Stimulated activated naive B cell treated with anti-CD40 and anti-IgM and Interleukin-4, amounts not matched to agents 10 μg/mL and 1 μg/mL and 100 μg/mL, for 72 hours (primary cell): ENCODE measurements around the gene SMIM33.
A peak's percentile ranks its signal among the peaks of the same experiment; 100 is the strongest.
"Not testable (repeated sequence)": the region's sequence is repeated elsewhere in the genome, so short reads cannot be mapped to it uniquely, and the experiment has no call there.

Experiments used
- ATAC-seq, 2 donors: fragments of 150-1000 bp; cut with Tn5 transposase; replicated peaks; 2 replicates each; pipeline ENCODE4 v1.10.0; 2021; ENCODE audit warnings: moderate library complexity in 1 of 2
- DNase-seq: peaks from one replicate; pipeline ENCODE4 v3.0.0; 2021
- H3K27ac Mint-ChIP-seq: one replicate; pipeline ENCODE4 v1.8.0; 2022; ENCODE audit warnings: mild to moderate bottlenecking, mixed read lengths
- H3K27me3 Mint-ChIP-seq, 2 donors: one replicate each; pipeline ENCODE4 v1.8.0; 2022; ENCODE audit warnings: mixed read lengths in 2 of 2
- H3K36me3 Mint-ChIP-seq, 2 donors: one replicate each; pipeline ENCODE4 v1.8.0; 2022; ENCODE audit warnings: mixed read lengths in 2 of 2, mild to moderate bottlenecking in 1 of 2
- H3K4me1 Mint-ChIP-seq, 2 donors: one replicate each; pipeline ENCODE4 v1.8.0; 2022; ENCODE audit warnings: mixed read lengths in 2 of 2, mild to moderate bottlenecking in 1 of 2
- H3K4me3 Mint-ChIP-seq, 2 donors: one replicate each; pipeline ENCODE4 v1.8.0; 2022; ENCODE audit warnings: mild to moderate bottlenecking in 2 of 2, mixed read lengths in 2 of 2, moderate library complexity in 1 of 2
- H3K9me3 Mint-ChIP-seq, 2 donors: one replicate each; pipeline ENCODE4 v1.8.0; 2022; ENCODE audit warnings: mixed read lengths in 2 of 2, mild to moderate bottlenecking in 1 of 2

SMIM33 gene

GRCh38 chr5:139513434-139513833 lies 42.6 kb downstream of the SMIM33 start:
- not testable (repeated sequence) for H3K27me3 Mint-ChIP-seq, H3K27ac Mint-ChIP-seq, H3K36me3 Mint-ChIP-seq, H3K9me3 Mint-ChIP-seq, H3K4me3 Mint-ChIP-seq
- DNase-seq: peak; percentile 43
- H3K4me1 Mint-ChIP-seq: peaks cover 33 to 44% of the 10 kb centered on the region in 2 donors
- peak; percentile 56 to 62 for ATAC-seq

- peaks cover 37 to 47% of the 10 kb centered on the region in 2 donors for H3K4me1 Mint-ChIP-seq
- peaks cover 6% of the 10 kb centered on the region in 2 donors for H3K36me3 Mint-ChIP-seq
- ATAC-seq (peak in 1 of 2 donors; percentile 6), DNase-seq (no peak)
- H3K27me3 Mint-ChIP-seq: peaks cover 0 to 8% of the 10 kb centered on the region in 2 donors
- H3K9me3 Mint-ChIP-seq: no peaks in the 10 kb centered on the region
- H3K4me3 Mint-ChIP-seq: no peak overlapping the region
- H3K27ac Mint-ChIP-seq: no peak overlapping the region
Observed at GRCh38 chr5:139513852-139514485, 43.2 kb downstream of the SMIM33 start.

GRCh38 chr5:139514486-139514856 lies 43.7 kb downstream of the SMIM33 start:
- Mint-ChIP-seq H3K27me3 (peaks cover 0 to 8% of the 10 kb centered on the region in 2 donors), H3K9me3 (no peaks in the 10 kb centered on the region), H3K4me3 (no peak overlapping the region), H3K4me1 (peaks cover 37 to 49% of the 10 kb centered on the region in 2 donors), H3K36me3 (peaks cover 6% of the 10 kb centered on the region in 2 donors), H3K27ac (no peak overlapping the region)
- no peak for ATAC-seq
- no peak for DNase-seq

GRCh38 chr5:139517683-139518564 lies 47.1 kb downstream of the SMIM33 start:
- Mint-ChIP-seq H3K4me1 (peaks cover 22 to 32% of the 10 kb centered on the region in 2 donors), H3K36me3 (no peaks in the 10 kb centered on the region), H3K4me3 (peak overlapping the region; percentile 85 to 86), H3K9me3 (no peaks in the 10 kb centered on the region), H3K27me3 (no peaks in the 10 kb centered on the region), H3K27ac (peak overlapping the region; percentile 94)
- peak; percentile 87 for DNase-seq
- ATAC-seq: peak; percentile 95 to 97
